Prostate gland (tissue), 2 donors: ENCODE data around the gene UPK1A.

Experiments used
- POLR2A ChIP-seq: fragments of 450-650 bp; IDR thresholded peaks from one replicate; pipeline ENCODE4 v1.6.1; 2016; ENCODE audit warnings: antibody characterized with exemption, mild to moderate bottlenecking
- POLR2AphosphoS5 ChIP-seq: sonication (generic); formaldehyde crosslinking; IDR thresholded peaks from one replicate; pipeline ENCODE4 v1.6.1; 2017; ENCODE audit warnings: antibody characterized with exemption
- TF ChIP-seq, protein P1 (sequence below), 4 experiments: fragments of 200-600 bp in 2 of 4; fragments of 450-650 bp in 2 of 4; sonication (generic) in 2 of 4; IDR thresholded peaks; 1 replicate in 3 of 4; 2 replicates in 1 of 4; pipeline ENCODE4 v1.5.1; 2016 to 2019; ENCODE audit warnings: antibody characterized with exemption in 4 of 4, mild to moderate bottlenecking in 2 of 4, moderate library complexity in 2 of 4

DNA sequence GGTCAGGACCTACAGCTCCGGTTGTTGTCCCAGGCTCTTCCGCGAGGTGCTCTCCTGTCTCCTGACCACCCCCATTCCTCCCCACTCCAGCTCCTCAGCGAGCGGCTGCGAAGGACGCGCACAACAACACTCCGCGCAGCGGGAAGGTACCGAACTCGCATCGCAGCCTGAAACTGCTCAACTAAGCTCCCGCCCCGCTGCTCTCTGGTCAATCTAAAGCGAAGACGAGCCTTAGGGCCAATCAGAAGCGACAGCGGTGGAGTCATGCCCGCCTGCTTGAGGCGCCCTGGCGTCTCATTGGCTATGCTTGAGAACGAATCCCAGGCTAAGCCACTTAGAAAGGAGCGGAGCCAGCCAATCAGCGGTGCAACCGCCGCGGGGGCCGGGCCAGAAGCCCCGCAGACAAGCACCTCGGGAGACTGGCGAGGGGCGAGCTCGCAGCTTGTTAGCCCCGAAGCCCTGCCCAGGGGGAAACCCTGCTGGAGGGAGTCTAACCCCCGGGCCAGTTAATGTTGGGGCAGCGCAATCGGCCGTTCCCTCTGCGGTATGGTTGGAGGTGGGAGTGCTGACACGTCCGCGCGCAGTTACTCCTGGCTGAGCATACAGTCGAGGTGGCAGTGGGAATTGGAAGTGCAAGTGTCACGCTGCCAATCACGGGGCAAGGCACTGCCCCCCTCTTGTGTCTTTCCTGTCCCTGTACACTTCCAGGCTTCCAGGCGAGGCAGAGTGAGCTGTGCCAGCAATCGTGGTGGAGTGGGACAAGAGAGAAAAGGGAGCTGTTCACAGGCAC, 36.1 kb downstream of the UPK1A start:
- no peak for TF ChIP-seq POLR2A
- TF ChIP-seq, protein P1, sequence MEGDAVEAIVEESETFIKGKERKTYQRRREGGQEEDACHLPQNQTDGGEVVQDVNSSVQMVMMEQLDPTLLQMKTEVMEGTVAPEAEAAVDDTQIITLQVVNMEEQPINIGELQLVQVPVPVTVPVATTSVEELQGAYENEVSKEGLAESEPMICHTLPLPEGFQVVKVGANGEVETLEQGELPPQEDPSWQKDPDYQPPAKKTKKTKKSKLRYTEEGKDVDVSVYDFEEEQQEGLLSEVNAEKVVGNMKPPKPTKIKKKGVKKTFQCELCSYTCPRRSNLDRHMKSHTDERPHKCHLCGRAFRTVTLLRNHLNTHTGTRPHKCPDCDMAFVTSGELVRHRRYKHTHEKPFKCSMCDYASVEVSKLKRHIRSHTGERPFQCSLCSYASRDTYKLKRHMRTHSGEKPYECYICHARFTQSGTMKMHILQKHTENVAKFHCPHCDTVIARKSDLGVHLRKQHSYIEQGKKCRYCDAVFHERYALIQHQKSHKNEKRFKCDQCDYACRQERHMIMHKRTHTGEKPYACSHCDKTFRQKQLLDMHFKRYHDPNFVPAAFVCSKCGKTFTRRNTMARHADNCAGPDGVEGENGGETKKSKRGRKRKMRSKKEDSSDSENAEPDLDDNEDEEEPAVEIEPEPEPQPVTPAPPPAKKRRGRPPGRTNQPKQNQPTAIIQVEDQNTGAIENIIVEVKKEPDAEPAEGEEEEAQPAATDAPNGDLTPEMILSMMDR (IDR thresholded peaks at IDR 0.05): no peak
- TF ChIP-seq POLR2AphosphoS5: peak; percentile 90
